MV-4-11 (cell line): Measurements from ENCODE around the gene BRS3.

ENCODE experiments used
- DNase-seq: peaks from one replicate; lab custom pipeline; 2025; lab: John Stamatoyannopoulos, UW

Gene BRS3

DNA sequence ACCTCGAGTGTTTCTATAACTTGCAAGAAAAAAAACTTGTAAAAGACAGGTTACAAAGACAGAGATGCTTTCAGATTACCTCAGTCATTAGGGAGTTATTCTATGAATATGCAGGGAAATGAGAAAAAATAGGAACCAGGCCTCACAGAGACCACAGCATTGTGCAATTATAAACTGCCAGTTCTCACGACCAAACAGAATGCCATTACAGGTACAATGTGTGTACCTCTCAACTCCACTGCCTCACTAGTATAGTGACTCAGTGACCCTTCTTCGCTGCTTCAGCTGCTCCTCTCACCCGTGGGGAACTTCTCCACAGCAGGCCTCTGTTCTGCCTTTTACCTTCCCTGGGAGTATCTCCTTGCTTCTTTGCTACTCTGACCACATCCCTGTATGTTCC is 7.3 kb downstream of the BRS3 start:
- DNase-seq = peak; percentile 66

DNA sequence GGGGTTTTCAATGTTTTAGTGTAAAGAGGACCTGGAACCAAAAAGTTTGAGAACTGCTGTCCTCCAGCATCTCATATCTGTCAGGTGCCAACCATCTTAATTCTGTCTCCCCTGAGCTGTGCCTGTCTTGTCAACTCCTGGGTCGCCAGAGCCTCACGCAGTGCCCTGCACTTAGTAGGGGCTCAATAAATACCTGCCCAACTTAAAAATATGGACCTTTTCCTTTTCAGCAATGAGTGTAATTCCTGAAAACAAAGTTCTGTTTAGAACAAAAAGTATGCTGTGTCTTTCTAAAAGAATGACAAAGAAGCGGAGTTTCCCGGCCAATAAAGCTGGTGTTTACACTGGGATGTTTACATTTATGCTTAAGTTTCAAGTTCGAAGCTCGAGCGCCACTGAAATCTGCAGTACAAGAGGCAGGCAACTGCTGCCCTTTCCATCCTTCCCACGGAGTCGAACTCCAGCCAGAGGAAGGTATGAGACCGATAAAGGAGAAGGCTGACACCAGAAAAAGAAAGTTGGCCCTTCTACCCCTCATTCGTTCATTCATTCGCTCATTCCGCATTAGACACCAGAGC is 8.5 kb downstream of the BRS3 start:
- DNase-seq = no peak

DNA sequence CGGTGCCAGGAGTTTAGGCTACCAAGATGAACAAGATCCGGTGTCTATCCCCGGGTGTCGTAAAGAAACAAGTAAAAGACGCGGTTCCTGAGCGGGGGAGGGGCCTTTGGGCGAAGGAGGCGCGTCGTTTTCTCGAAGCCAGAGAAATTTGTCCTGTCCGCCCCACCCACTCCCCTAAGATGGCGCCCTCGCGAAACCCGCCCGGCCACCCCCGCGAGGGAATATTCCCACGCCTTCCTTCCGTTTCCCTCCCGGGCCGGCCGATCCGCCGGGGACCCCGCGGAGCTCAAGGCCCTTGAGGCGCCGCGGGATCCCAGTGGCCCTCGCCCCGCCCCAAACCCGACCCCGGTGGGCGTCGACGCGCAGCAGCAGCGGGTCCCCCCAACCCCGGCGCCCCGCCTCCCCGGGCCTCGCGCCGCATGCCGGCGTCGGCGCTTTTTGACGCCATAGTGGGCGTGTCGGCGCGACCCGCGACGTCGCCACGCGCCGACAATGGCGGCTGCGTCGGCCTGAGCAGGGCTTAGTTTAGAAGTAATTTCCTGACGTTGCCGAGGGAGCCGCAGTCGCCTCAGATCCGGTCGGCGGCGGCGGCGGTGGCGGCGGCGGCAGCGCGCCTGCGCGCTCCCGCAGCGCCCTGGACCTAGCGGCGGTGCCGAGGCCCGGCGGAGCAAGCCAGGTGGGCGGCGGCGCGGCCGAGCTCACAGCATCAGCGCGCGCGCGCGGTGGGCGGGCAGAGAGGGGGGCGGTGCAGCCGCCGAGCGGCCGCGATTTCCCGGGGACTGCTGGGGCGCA is 9.2 kb downstream of the BRS3 start:
- peak; percentile 87 for DNase-seq

- no peak for DNase-seq
These were observed 9.9 kb downstream of the BRS3 start, which contains the start of gene HTATSF1 for GRCh38 chrX:136497556-136498052. Gene HTATSF1, plus strand, starts transcription at chrX:136497592. Its CDS starts 93 bp downstream, at chrX:136497685.

- no peak for DNase-seq
These were observed 31.3 kb downstream of the BRS3 start for GRCh38 chrX:136519069-136519468.

DNA sequence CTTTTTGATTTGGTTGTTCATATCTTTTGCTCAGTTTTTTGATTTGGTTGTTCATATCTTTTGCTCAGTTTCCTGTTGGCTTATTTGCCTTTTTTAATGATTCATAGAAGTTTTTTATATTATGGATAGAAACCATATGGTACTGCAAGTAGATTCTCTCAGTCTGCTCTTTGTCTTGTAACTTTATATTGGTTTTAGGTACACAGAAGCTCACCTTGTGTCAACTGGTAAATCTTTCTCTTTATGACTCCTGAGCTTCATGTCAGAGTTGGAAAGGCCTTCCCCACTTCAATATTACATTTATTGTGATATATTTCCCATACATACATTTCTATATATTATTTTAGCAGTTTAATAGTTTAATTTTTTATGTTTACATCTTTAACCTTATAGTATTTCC is 36.0 kb downstream of the BRS3 start:
- no peak for DNase-seq

DNA sequence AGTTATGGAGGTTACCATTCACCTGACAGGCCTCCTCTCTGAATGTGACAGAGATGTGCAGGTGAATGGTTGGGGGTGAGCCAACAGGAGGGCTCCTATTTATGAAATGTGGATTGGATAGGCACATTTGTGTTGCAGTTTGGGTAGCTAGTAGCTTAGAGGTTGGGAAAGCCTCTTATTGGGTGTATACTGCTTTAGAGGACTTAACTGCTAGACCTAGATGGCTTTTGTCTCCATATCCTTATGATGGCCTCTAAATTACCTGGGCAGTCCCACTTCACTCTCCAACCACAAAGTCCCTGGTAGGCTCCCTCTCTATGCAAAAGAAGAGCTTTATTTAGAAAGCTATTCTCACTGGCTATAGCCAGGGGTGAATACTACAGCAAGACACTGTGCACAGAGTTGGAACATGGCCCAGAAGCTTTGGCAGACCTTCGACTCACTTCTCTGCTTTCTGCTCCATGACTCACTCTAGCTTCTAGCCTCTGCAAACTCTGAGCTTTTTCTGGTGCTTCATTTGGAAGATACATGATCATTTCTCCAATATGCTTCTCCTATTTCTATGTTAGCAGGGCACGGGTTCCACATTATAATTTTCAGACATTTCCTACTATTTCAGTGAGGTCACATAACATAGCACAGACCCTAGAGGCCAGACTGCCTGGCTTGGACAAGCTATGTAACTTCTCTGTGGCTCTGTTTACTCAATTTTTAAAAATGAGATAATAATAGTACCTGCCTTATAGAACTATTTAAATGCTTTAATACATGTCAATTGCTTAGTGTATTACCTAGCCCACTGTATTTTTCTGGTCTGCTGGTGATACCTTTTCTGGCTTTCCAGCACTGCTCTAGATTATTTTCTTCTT is 38.2 kb downstream of the BRS3 start:
- DNase-seq = peak; percentile 6

DNA sequence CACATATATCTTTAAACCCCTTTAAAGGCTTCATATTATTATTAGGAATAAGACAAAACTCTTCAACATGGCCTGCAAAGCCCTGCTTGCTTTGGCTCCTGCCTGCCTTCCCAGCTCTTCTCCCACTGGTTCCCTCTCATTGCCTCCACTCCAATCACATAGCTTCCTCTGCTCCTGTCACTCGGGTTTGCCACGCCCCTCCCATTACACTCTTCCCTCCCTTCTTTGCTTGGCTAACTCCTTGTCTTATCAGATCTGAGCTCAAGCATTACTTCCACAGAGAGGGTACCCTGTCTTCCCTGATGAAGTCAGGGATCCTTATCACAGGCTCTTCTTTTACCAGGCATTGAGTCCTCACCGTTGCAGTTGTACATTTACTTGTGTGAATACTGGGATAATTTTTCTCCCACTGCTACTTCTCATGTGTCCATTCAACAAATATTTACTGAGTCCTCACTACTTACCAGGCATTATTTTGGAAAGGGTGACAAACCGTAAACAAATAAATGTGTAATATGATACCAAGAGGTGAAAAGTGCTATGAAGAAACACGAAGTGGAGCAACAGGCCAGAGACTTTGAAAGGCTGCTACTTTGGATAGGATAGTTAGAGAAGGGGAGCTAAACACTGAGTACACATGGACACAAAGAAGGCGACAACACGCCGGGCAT is 41.0 kb downstream of the BRS3 start:
- DNase-seq = no peak

DNA sequence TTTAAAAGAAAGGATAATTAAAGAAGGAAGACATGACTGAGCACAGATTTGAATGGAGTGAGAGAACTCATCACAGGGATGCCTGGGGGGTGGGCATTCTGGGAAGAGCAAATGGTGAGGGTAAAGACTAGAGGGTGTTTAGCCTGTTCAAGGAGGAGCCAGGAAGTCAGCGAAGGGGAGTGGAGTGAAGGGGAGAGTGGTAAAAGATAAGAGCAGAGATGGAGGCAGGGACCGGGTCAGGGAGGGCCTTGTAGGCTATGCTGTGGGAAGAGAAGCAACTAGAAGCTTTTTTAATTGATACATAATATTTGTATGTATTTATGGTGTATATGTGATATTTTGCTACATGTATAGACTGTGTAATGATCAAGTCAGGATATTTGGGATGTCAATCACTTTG is 42.0 kb downstream of the BRS3 start:
- DNase-seq = no peak

- DNase-seq = no peak
These were observed 44.2 kb downstream of the BRS3 start, which contains the start of gene VGLL1 for GRCh38 chrX:136531951-136532350. Gene VGLL1, plus strand, starts transcription at chrX:136532215. Its CDS starts 3,806 bp downstream, at chrX:136536021.

DNA sequence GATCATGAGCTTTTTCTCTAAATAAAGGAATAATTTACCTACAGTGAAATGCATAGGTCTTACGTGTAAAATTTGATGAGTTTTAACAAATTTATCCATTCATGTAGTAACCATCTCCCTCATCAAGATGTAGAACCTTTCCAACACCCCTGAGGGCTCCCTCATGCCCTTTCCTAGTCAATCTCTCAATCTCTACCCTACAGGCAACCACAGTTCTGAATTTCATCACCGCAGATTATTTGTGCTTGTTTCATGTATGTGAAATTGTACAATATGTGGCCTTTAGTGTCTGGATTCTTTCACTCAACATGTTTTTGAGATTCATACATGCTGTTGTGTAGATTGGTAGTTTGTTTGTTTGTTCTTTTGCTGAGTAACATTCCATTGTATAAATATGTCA is 46.4 kb downstream of the BRS3 start:
- no peak for DNase-seq

GRCh38 chrX:136538811-136539210 is 51.1 kb downstream of the BRS3 start:
- DNase-seq = no peak

DNA sequence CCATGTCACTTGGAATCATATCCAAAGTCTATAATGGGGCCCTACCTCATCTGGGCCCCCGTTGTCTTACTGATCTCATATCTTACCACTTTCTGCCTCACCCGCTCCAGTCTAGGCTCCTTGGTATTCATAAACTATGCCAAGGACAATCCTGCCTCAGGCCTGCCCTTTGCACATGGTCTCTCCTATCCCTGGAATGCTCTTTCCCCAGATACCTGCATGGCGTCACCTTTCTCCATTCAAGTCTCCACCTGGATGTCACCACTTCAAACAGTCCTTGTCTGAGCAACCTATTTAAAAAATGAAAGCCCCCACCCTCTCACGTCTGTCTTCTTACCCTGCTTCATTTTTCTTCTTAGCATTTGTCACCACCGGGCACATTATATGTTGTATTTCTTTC is 52.5 kb downstream of the BRS3 start:
- no peak for DNase-seq

GRCh38 chrX:136541294-136541693 is 53.5 kb downstream of the BRS3 start:
- DNase-seq = no peak

DNA sequence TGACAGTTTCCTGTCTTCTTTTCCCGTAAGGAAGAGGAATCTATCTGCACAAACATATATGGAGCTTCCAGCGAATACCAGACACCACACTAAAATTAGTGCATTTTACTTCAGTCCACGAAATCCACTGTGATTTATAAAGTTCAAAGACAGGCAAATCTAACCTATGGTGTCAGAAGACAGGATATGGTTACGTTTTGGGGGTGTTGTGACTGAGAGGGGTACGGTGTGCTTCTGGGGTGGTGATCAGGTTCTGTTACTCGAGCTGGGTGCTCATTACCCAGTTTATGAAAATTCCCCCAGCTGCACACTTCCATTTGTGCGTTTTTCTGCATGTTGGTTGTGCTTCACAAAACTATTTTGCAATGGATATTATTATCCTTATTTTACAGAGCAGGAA is 54.5 kb downstream of the BRS3 start:
- DNase-seq = no peak
